K562 (cell line): ENCODE measurements around the gene DDX55. TPM values are rescaled to one million over a fixed set of nuclear protein-coding genes. Genes with fewer than 3 reads are reported as not detected.

Experiments
- CBFA2T3 ChIP-seq: fragments of 450-650 bp; IDR thresholded peaks from 2 replicates; pipeline ENCODE4 v1.6.1; 2017
- CC2D1A ChIP-seq: fragments of 450-650 bp; IDR thresholded peaks from 2 replicates; pipeline ENCODE4 v1.6.1; 2017; ENCODE audit warnings: mild to moderate bottlenecking
- LCOR ChIP-seq: sonication (generic); formaldehyde crosslinking; IDR thresholded peaks from 2 replicates; pipeline ENCODE4 v1.8.0; 2022; ENCODE audit warnings: mild to moderate bottlenecking, missing genetic modification reagents
- PRPF4 ChIP-seq: fragments of 200-400 bp; formaldehyde crosslinking; IDR thresholded peaks from one replicate; pipeline ENCODE4 v1.6.1; 2017; ENCODE audit warnings: low read length, low read depth, mild to moderate bottlenecking; ENCODE audit not compliant: insufficient read depth, poor library complexity, severe bottlenecking
- RHOXF2B ChIP-seq: fragments of 250-450 bp; sonication (Bioruptor Pico); conservative IDR thresholded peaks from 2 replicates; pipeline ENCODE4 v1.5.1; 2021
- SNIP1 ChIP-seq: fragments of 450-650 bp; IDR thresholded peaks from 2 replicates; pipeline ENCODE4 v1.7.1; 2017; ENCODE audit warnings: low read depth, mild to moderate bottlenecking
- SP1 ChIP-seq: sonication (generic); formaldehyde crosslinking; IDR thresholded peaks from 2 replicates; pipeline ENCODE4 v1.8.1; 2022; ENCODE audit warnings: mild to moderate bottlenecking, missing genetic modification reagents
- TBP ChIP-seq: optimal IDR thresholded peaks from 2 replicates; pipeline ENCODE3; 2011; ENCODE audit warnings: low read depth, low read length, improper control_type of control experiment
- TEAD2 ChIP-seq: fragments of 450-650 bp; IDR thresholded peaks from 2 replicates; pipeline ENCODE4 v1.6.1; 2016; ENCODE audit warnings: missing genetic modification characterization, control low read depth, missing compliant biosample characterization
- ZNF444 ChIP-seq: fragments of 250-450 bp; sonication (Bioruptor Pico); IDR thresholded peaks from 2 replicates; pipeline ENCODE4 v1.4.0; 2020; ENCODE audit warnings: mild to moderate bottlenecking, moderate library complexity
- polyA plus RNA-seq, 8 experiments: library from polyadenylated mRNA; depleted of rRNA in 4 of 8; stranded (reverse) in 5 of 8; unstranded in 3 of 8; fragments of >200 nt; fragmentation: Nextera tagmentation in 2 of 8; fragmentation: Illumina TruSeq in 1 of 8; extraction: Ambion mirVana in 2 of 8; extraction: Trizol in 1 of 8; gene quantifications; 2 replicates each; pipeline versions ENCODE4 v1.2.1 to v1.2.3, GENCODE V29; 2011 to 2014; ENCODE audit warnings: inconsistent platforms in 1 of 8, missing spikeins in 1 of 8
- total RNA-seq, 7 experiments: library from RNA; depleted of rRNA in 6 of 7; stranded (reverse); fragments of >200 nt in 6 of 7; fragmentation: Illumina TruSeq in 2 of 7; extraction: Trizol in 2 of 7; gene quantifications; 2 replicates each; pipeline versions ENCODE4 v1.2.1 to v1.2.3, GENCODE V29; 2011 to 2021; ENCODE audit warnings: low replicate concordance in 1 of 7
- TF ChIP-seq, protein P1 (sequence below): fragments of 250-450 bp; sonication (Bioruptor Pico); IDR thresholded peaks from 2 replicates; pipeline ENCODE4 v1.4.0; 2020
- TF ChIP-seq, protein P2 (sequence below): fragments of 250-450 bp; sonication (Bioruptor Pico); IDR thresholded peaks from 2 replicates; pipeline ENCODE4 v1.4.0; 2020; ENCODE audit warnings: mild to moderate bottlenecking, moderate library complexity, borderline replicate concordance
- TF ChIP-seq, protein P3 (sequence below): fragments of 450-650 bp; IDR thresholded peaks from 2 replicates; pipeline ENCODE4 v1.6.1; 2017; ENCODE audit warnings: antibody characterized with exemption, mild to moderate bottlenecking
- TF ChIP-seq, protein P4 (sequence below): sonication (generic); formaldehyde crosslinking; IDR thresholded peaks from 2 replicates; pipeline ENCODE4 v1.9.0; 2022; ENCODE audit warnings: mild to moderate bottlenecking, missing genetic modification reagents

The DDX55 gene
- total and polyA plus RNA-seq, 9 of the 15 experiments (the other 6 are each of a cell fraction or from before 2014, with no cell fraction given): 10.6 to 71.0 (median 60.9) TPM

DNA sequence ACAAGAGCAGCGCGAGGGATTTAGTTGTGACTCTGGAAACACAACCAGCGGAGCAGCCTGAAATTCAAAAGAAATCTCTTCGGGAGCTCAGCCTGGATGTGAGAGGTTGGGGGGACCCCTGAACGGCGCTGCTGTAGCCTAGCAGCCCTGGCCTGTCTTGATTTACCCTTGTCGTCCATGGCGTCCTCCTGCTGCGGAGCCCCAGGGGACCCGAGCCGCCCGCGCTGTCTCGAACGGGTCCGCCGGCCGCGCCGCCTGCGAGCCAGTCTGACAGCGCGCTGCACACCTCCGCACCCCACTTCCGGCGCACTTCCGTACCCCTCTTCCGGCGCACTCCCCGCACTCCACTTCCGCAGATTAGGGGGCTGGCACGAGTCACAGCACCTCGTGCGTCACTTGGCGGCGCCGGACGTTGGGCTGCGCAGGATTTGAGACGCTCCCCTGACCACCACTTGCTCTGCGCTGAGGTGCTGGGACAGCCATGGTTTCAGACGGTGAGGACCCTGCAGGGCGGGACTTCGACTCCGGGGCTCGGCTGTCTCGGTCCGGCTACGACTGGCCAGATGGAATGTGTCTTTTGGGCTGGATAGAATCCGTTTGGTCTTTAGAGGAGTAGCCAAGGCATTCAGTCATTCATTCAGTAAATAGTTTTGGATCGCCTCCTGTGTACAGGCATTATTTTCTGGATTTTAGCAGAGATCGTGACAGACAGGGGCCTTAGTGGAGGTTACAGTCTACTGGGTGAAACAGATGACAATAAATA, 31.7 kb downstream of the DDX55 start, which contains the start of the genes EIF2B1 and GTF2H3 (continued):
- TF ChIP-seq, protein P1, sequence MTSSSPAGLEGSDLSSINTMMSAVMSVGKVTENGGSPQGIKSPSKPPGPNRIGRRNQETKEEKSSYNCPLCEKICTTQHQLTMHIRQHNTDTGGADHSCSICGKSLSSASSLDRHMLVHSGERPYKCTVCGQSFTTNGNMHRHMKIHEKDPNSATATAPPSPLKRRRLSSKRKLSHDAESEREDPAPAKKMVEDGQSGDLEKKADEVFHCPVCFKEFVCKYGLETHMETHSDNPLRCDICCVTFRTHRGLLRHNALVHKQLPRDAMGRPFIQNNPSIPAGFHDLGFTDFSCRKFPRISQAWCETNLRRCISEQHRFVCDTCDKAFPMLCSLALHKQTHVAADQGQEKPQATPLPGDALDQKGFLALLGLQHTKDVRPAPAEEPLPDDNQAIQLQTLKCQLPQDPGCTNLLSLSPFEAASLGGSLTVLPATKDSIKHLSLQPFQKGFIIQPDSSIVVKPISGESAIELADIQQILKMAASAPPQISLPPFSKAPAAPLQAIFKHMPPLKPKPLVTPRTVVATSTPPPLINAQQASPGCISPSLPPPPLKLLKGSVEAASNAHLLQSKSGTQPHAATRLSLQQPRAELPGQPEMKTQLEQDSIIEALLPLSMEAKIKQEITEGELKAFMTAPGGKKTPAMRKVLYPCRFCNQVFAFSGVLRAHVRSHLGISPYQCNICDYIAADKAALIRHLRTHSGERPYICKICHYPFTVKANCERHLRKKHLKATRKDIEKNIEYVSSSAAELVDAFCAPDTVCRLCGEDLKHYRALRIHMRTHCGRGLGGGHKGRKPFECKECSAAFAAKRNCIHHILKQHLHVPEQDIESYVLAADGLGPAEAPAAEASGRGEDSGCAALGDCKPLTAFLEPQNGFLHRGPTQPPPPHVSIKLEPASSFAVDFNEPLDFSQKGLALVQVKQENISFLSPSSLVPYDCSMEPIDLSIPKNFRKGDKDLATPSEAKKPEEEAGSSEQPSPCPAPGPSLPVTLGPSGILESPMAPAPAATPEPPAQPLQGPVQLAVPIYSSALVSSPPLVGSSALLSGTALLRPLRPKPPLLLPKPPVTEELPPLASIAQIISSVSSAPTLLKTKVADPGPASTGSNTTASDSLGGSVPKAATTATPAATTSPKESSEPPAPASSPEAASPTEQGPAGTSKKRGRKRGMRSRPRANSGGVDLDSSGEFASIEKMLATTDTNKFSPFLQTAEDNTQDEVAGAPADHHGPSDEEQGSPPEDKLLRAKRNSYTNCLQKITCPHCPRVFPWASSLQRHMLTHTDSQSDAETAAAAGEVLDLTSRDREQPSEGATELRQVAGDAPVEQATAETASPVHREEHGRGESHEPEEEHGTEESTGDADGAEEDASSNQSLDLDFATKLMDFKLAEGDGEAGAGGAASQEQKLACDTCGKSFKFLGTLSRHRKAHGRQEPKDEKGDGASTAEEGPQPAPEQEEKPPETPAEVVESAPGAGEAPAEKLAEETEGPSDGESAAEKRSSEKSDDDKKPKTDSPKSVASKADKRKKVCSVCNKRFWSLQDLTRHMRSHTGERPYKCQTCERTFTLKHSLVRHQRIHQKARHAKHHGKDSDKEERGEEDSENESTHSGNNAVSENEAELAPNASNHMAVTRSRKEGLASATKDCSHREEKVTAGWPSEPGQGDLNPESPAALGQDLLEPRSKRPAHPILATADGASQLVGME (CRISPR knock-in tag): no peak
- TF ChIP-seq CC2D1A (no peak; the same call in 1 of the 2 replicates), ZNF444 (CRISPR knock-in tag) (no peak), SP1 (peak; percentile 93), LCOR (CRISPR knock-in tag) (peak; percentile 87), SNIP1 (no peak), CBFA2T3 (no peak), TBP (peak; percentile 97), TEAD2 (tag) (no peak), RHOXF2B (CRISPR knock-in tag) (no peak), PRPF4 (peak; percentile 84)
- TF ChIP-seq, protein P2, sequence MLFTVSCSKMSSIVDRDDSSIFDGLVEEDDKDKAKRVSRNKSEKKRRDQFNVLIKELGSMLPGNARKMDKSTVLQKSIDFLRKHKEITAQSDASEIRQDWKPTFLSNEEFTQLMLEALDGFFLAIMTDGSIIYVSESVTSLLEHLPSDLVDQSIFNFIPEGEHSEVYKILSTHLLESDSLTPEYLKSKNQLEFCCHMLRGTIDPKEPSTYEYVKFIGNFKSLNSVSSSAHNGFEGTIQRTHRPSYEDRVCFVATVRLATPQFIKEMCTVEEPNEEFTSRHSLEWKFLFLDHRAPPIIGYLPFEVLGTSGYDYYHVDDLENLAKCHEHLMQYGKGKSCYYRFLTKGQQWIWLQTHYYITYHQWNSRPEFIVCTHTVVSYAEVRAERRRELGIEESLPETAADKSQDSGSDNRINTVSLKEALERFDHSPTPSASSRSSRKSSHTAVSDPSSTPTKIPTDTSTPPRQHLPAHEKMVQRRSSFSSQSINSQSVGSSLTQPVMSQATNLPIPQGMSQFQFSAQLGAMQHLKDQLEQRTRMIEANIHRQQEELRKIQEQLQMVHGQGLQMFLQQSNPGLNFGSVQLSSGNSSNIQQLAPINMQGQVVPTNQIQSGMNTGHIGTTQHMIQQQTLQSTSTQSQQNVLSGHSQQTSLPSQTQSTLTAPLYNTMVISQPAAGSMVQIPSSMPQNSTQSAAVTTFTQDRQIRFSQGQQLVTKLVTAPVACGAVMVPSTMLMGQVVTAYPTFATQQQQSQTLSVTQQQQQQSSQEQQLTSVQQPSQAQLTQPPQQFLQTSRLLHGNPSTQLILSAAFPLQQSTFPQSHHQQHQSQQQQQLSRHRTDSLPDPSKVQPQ (CRISPR knock-in tag): no peak
- TF ChIP-seq, protein P3, sequence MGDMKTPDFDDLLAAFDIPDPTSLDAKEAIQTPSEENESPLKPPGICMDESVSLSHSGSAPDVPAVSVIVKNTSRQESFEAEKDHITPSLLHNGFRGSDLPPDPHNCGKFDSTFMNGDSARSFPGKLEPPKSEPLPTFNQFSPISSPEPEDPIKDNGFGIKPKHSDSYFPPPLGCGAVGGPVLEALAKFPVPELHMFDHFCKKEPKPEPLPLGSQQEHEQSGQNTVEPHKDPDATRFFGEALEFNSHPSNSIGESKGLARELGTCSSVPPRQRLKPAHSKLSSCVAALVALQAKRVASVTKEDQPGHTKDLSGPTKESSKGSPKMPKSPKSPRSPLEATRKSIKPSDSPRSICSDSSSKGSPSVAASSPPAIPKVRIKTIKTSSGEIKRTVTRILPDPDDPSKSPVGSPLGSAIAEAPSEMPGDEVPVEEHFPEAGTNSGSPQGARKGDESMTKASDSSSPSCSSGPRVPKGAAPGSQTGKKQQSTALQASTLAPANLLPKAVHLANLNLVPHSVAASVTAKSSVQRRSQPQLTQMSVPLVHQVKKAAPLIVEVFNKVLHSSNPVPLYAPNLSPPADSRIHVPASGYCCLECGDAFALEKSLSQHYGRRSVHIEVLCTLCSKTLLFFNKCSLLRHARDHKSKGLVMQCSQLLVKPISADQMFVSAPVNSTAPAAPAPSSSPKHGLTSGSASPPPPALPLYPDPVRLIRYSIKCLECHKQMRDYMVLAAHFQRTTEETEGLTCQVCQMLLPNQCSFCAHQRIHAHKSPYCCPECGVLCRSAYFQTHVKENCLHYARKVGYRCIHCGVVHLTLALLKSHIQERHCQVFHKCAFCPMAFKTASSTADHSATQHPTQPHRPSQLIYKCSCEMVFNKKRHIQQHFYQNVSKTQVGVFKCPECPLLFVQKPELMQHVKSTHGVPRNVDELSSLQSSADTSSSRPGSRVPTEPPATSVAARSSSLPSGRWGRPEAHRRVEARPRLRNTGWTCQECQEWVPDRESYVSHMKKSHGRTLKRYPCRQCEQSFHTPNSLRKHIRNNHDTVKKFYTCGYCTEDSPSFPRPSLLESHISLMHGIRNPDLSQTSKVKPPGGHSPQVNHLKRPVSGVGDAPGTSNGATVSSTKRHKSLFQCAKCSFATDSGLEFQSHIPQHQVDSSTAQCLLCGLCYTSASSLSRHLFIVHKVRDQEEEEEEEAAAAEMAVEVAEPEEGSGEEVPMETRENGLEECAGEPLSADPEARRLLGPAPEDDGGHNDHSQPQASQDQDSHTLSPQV: no peak
- TF ChIP-seq, protein P4, sequence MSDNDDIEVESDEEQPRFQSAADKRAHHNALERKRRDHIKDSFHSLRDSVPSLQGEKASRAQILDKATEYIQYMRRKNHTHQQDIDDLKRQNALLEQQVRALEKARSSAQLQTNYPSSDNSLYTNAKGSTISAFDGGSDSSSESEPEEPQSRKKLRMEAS (CRISPR knock-in tag): peak; percentile 98
